ENCODE data around the gene FHAD1. TPM values are rescaled to one million over a fixed set of nuclear protein-coding genes. Genes with fewer than 3 reads are reported as not detected.
A peak's percentile ranks its signal among the peaks of the same experiment; 100 is the strongest.

Gene FHAD1
- total and polyA plus RNA-seq, 11 donors, result 0.06 to 1.1 (median 0.12) TPM; not detected in 4

DNA sequence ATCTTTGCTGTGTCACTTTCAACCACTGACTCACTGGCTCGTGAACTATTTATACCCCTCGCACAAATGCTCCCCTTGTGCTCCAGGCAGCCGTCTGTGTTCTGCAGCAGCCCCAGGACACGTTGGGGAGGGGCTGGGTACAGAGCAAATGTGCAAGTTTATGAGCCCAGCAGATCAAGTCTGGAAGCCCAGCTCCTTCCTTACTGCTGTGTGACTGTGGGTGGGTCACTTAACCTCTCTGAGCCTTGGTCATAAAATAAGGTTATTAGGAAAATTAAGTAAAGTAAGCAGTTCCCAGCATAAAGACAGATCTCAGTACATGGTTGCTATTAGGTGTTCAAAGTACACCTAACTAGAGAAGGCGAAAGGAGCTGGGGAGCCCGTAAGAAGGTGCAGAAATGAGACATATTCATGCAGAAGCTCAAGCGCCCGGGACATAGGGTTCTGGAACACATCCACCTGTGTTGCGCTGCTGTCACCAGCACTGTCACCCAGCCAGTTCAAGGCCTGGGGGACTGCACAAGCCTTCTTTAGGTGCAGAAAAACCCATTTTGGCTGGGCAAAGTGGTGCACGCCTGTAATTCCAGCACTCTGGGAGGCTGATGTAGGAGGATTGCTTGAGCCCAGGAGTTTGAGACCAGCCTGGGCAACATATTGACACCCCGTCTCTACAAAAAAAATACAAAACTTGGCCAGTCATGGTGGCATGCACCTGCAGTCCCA is 176.5 kb downstream of the FHAD1 start:
- no peaks in the 10 kb centered on the region for H3K27me3 ChIP-seq
- peaks cover 0 to 45% (median 7%) of the 10 kb centered on the region in 9 donors for H3K36me3 ChIP-seq
- intact Hi-C loops (cut with DNase I), result loop anchor here in 2 of 10 donors (10.0 kb wide), 2 partner anchors 269 to 279 kb away; partner anchors contain the start of gene TMEM51 (in 1 of the 2)
- H3K9me3 ChIP-seq, result no peaks in the 10 kb centered on the region
- no peak overlapping the region for H3K4me3 ChIP-seq
- no peak overlapping the region for H3K27ac ChIP-seq
- ATAC-seq, result peak in 2 of 4 donors; percentile 9 to 30
- no peak for TF ChIP-seq POLR2A (IDR thresholded peaks at IDR 0.05)
- TF ChIP-seq, protein P1, sequence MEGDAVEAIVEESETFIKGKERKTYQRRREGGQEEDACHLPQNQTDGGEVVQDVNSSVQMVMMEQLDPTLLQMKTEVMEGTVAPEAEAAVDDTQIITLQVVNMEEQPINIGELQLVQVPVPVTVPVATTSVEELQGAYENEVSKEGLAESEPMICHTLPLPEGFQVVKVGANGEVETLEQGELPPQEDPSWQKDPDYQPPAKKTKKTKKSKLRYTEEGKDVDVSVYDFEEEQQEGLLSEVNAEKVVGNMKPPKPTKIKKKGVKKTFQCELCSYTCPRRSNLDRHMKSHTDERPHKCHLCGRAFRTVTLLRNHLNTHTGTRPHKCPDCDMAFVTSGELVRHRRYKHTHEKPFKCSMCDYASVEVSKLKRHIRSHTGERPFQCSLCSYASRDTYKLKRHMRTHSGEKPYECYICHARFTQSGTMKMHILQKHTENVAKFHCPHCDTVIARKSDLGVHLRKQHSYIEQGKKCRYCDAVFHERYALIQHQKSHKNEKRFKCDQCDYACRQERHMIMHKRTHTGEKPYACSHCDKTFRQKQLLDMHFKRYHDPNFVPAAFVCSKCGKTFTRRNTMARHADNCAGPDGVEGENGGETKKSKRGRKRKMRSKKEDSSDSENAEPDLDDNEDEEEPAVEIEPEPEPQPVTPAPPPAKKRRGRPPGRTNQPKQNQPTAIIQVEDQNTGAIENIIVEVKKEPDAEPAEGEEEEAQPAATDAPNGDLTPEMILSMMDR (IDR thresholded peaks at IDR 0.05), result no peak
- WGBS, 4 donors, result 84 to 89% (median 86%) methylated on average over 11 of the region's 11 CpGs
- DNase-seq, result no peak
- peaks cover 0 to 61% (median 19%) of the 10 kb centered on the region in 12 donors for H3K4me1 ChIP-seq

DNA sequence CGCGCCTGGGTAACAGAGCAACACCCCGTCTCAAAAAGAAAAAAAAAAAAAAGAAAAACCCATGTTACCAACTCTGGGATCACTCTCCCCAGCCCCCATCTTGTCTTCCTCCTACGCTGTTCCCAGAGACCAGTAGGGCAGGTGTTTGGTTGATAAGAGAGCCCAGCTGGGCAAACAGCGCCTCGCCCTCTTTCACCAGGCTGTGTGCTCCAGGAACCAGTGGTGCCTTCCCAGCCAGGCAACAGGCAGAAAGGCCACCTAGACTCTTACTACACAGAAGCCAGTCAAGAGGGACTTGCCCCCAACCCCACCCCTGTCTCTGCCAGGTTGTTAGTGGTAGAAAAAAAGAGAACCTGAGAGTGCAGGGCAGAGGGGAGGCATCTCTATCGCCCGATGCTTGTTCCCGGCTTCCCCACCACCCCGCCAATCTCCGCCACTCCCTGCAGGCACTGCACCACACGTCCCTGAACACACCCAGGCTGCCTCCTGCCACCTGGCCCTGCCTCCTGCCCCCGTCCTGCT is 177.2 kb downstream of the FHAD1 start:
- 79 to 87% (median 83%) methylated on average over 13 of the region's 13 CpGs for WGBS, 4 donors
- Histone ChIP-seq H3K9me3 (no peaks in the 10 kb centered on the region), H3K27ac (no peak overlapping the region), H3K36me3 (peaks cover 0 to 52% (median 7%) of the 10 kb centered on the region in 9 donors), H3K27me3 (no peaks in the 10 kb centered on the region), H3K4me1 (peaks cover 0 to 54% (median 16%) of the 10 kb centered on the region in 12 donors), H3K4me3 (no peak overlapping the region)
- ATAC-seq (peak in 1 of 4 donors; percentile 30), DNase-seq (no peak)
- TF ChIP-seq, protein P1 (IDR thresholded peaks at IDR 0.05), result no peak
- no peak for TF ChIP-seq POLR2A (IDR thresholded peaks at IDR 0.05)
- intact Hi-C loops (cut with DNase I), result loop anchor here in 2 of 10 donors (10.0 kb wide), 2 partner anchors 269 to 279 kb away; partner anchors contain the start of gene TMEM51 (in 1 of the 2)

- H3K4me1 ChIP-seq, result peaks cover 0 to 46% (median 14%) of the 10 kb centered on the region in 12 donors
- intact Hi-C loops (cut with DNase I), result loop anchor here in 3 of 10 donors (5.0 to 10.0 kb wide), 3 partner anchors 270 to 280 kb away; partner anchors contain the start of gene TMEM51 (in 2 of the 3)
- ATAC-seq (no peak), DNase-seq (no peak)
- no peak overlapping the region for H3K4me3 ChIP-seq
- peaks cover 0 to 60% (median 7%) of the 10 kb centered on the region in 9 donors for H3K36me3 ChIP-seq
- H3K27ac ChIP-seq, result no peak overlapping the region
- H3K27me3 ChIP-seq, result no peaks in the 10 kb centered on the region
- H3K9me3 ChIP-seq, result no peaks in the 10 kb centered on the region
- 80 to 90% (median 85%) methylated on average over 5 of the region's 5 CpGs for WGBS, 4 donors
- TF ChIP-seq, protein P1 (IDR thresholded peaks at IDR 0.05), result no peak
Measured at GRCh38 chr1:15424981-15425380, 178.0 kb downstream of the FHAD1 start.

- DNase-seq (no peak), ATAC-seq (no peak)
- TF ChIP-seq, protein P1 (IDR thresholded peaks at IDR 0.05), result no peak
- TF ChIP-seq POLR2A (IDR thresholded peaks at IDR 0.05), result no peak
- peaks cover 0 to 65% (median 7%) of the 10 kb centered on the region in 9 donors for H3K36me3 ChIP-seq
- no peaks in the 10 kb centered on the region for H3K27me3 ChIP-seq
- WGBS, 4 donors, result 95 to 98% (median 97%) methylated on average over 6 to 10 of the region's 10 CpGs
- no peak overlapping the region for H3K27ac ChIP-seq
- no peak overlapping the region for H3K4me3 ChIP-seq
- intact Hi-C loops (cut with DNase I), result loop anchor here in 3 of 10 donors (5.0 to 10.0 kb wide), 3 partner anchors 271 to 281 kb away; partner anchors contain the start of gene TMEM51 (in 2 of the 3)
- peaks cover 0 to 42% (median 14%) of the 10 kb centered on the region in 12 donors for H3K4me1 ChIP-seq
- H3K9me3 ChIP-seq, result no peaks in the 10 kb centered on the region
Measured at GRCh38 chr1:15425521-15425920, 178.5 kb downstream of the FHAD1 start.
